HG02884 (cell line): ENCODE data around the gene SDHAF4.
"Not testable (repeated sequence)": the region's sequence is repeated elsewhere in the genome, so short reads cannot be mapped to it uniquely, and the experiment has no call there.

ENCODE experiments used
- ATAC-seq: cut with Tn5 transposase; IDR thresholded peaks from one replicate; pipeline ENCODE4 v1.9.1; 2021; ENCODE audit warnings: mild to moderate bottlenecking, moderate library complexity; ENCODE audit not compliant: unreplicated experiment

Gene SDHAF4

GRCh38 chr6:70592391-70593117, 25.8 kb downstream of the SDHAF4 start:
- no peak for ATAC-seq

GRCh38 chr6:70593118-70593486, 26.4 kb downstream of the SDHAF4 start:
- no peak for ATAC-seq

- no peak for ATAC-seq
Measured at GRCh38 chr6:70599187-70599586, 32.5 kb downstream of the SDHAF4 start.

GRCh38 chr6:70601014-70601413, 34.3 kb downstream of the SDHAF4 start:
- ATAC-seq, result no peak

- ATAC-seq, result no peak
Measured at GRCh38 chr6:70604254-70604653, 37.5 kb downstream of the SDHAF4 start.

GRCh38 chr6:70607371-70607770, 40.6 kb downstream of the SDHAF4 start:
- ATAC-seq, result not testable (repeated sequence)

- not testable (repeated sequence) for ATAC-seq
Measured at GRCh38 chr6:70609181-70609580, 42.5 kb downstream of the SDHAF4 start.

- ATAC-seq, result no peak
Measured at GRCh38 chr6:70616728-70617260, 50.1 kb downstream of the SDHAF4 start.

- ATAC-seq, result no peak
Measured at GRCh38 chr6:70620746-70621145, 54.0 kb downstream of the SDHAF4 start.

- ATAC-seq, result no peak
Measured at GRCh38 chr6:70622461-70622860, 55.7 kb downstream of the SDHAF4 start.

- ATAC-seq, result no peak
Measured at GRCh38 chr6:70625436-70625835, 58.7 kb downstream of the SDHAF4 start.

GRCh38 chr6:70627500-70628254, 60.9 kb downstream of the SDHAF4 start:
- ATAC-seq, result no peak

- ATAC-seq, result no peak
Measured at GRCh38 chr6:70629929-70630328, 63.2 kb downstream of the SDHAF4 start.

- ATAC-seq, result no peak
Measured at GRCh38 chr6:70633870-70634269, 67.1 kb downstream of the SDHAF4 start.

GRCh38 chr6:70636596-70636995, 69.9 kb downstream of the SDHAF4 start:
- ATAC-seq, result no peak

GRCh38 chr6:70638468-70638867, 71.7 kb downstream of the SDHAF4 start:
- no peak for ATAC-seq
